ENCODE data around the gene SPAG9. TPM values are rescaled to one million over a fixed set of nuclear protein-coding genes. Genes with fewer than 3 reads are reported as not detected.

The SPAG9 gene
- total and polyA plus RNA-seq, 2 of the 8 experiments (the other 6 are each of a cell fraction or from before 2014, with no cell fraction given): 9.8 to 63.8 TPM

- no peak overlapping the region for H2BK12ac ChIP-seq (ENCODE audit: low read depth, low read length)
- H3K4ac ChIP-seq (replicated peaks; ENCODE audit: insufficient read length, low read depth, low read length): no peak overlapping the region
- no peaks in the 10 kb centered on the region for H4K20me1 ChIP-seq (replicated peaks in 1 of 2; ENCODE audit: control insufficient read depth in 1 of 2, insufficient read depth in 2 of 2, low read length in 2 of 2)
- FAIRE-seq (no peak), DNase-seq (ENCODE audit: low read depth in 1 of 2, low spot score in 2 of 2) (no peak)
- no peak overlapping the region for H3K9ac ChIP-seq (replicated peaks in 1 of 4; ENCODE audit: extremely low read depth in 1 of 4, low read depth in 3 of 4, low read length in 3 of 4)
- H3K27me3 ChIP-seq (replicated peaks in 1 of 4; ENCODE audit: control insufficient read depth in 3 of 4, extremely low read depth in 1 of 4, insufficient read depth in 3 of 4, low read length in 3 of 4): no peaks in the 10 kb centered on the region
- H3K23me2 ChIP-seq (ENCODE audit: low read depth, low read length): no peaks in the 10 kb centered on the region; the same call in 1 of the 2 replicates
- H3K18ac ChIP-seq (ENCODE audit: extremely low read depth, low read length): no peak overlapping the region
- H2BK20ac ChIP-seq (ENCODE audit: low read length): no peak overlapping the region
- no peak overlapping the region for H3K4me2 ChIP-seq (ENCODE audit: insufficient read depth in 1 of 2, low read depth in 2 of 2, low read length in 2 of 2)
- H2BK15ac ChIP-seq (ENCODE audit: low read length): no peak overlapping the region
- H2AFZ ChIP-seq (ENCODE audit: low read length): no peak overlapping the region
- no peak overlapping the region for H3K56ac ChIP-seq (replicated peaks; ENCODE audit: insufficient read length, low read depth, low read length)
- H2BK120ac ChIP-seq (replicated peaks; ENCODE audit: low read depth, low read length): no peak overlapping the region
- H4K8ac ChIP-seq (ENCODE audit: extremely low read depth, insufficient read depth, low read length): no peak overlapping the region
- POLR2A ChIA-PET (ENCODE audit: partially characterized antibody): no interaction called here
- no peak overlapping the region for H4K91ac ChIP-seq (replicated peaks; ENCODE audit: insufficient read length, low read length)
- WGBS, 2 experiments (ENCODE audit: extremely low coverage in 1 of 2, insufficient coverage in 1 of 2, insufficient read length in 1 of 2, insufficient replicate concordance in 2 of 2, low coverage in 1 of 2, low lambda C conversion rate in 2 of 2, missing lambda C conversion rate in 1 of 2): 88% methylated on average over 1 of the region's 1 CpG; no CpG with 5 or more reads in 1 of the 2 experiments
- no peak overlapping the region for H3K23ac ChIP-seq (ENCODE audit: insufficient read length)
- no peaks in the 10 kb centered on the region for H3K79me1 ChIP-seq (ENCODE audit: low read depth, low read length)
- peaks cover 0 to 5% of the 10 kb centered on the region in 2 experiments; a peak in 2 of 4 replicates for H3K79me2 ChIP-seq (ENCODE audit: control insufficient read depth in 1 of 2, insufficient read depth in 2 of 2, low read length in 2 of 2)
- peaks cover 0 to 5% (median 2%) of the 10 kb centered on the region in 4 experiments; a peak in 4 of 8 replicates for H3K36me3 ChIP-seq (ENCODE audit: control insufficient read depth in 2 of 4, insufficient read depth in 4 of 4, low read length in 3 of 4)
- H3K4me3 ChIP-seq (ENCODE audit: extremely low read depth in 1 of 4, insufficient read depth in 2 of 4, low read depth in 3 of 4, low read length in 4 of 4): no peak overlapping the region
- H2BK5ac ChIP-seq (ENCODE audit: low read depth, low read length): no peak overlapping the region
- CTCF ChIA-PET (ENCODE audit: partially characterized antibody): no interaction called here
- H3K27ac ChIP-seq (ENCODE audit: low read depth, low read length): no peak overlapping the region
- H4K5ac ChIP-seq (ENCODE audit: insufficient read length, low read depth, low read length): no peak overlapping the region
- H2AK5ac ChIP-seq (ENCODE audit: low read depth, low read length): no peak overlapping the region
- H3K14ac ChIP-seq (ENCODE audit: insufficient read length): no peak overlapping the region
- H3K4me1 ChIP-seq (replicated peaks in 1 of 4; ENCODE audit: control insufficient read depth in 3 of 4, insufficient read depth in 4 of 4, low read length in 3 of 4): no peaks in the 10 kb centered on the region
- no peaks in the 10 kb centered on the region for H3K9me3 ChIP-seq (ENCODE audit: insufficient read depth in 2 of 2, low read depth in 1 of 2, low read length in 1 of 2)
- TF ChIP-seq E2F6 (IDR thresholded peaks at IDR 0.05) (no peak), MAFK (IDR thresholded peaks at IDR 0.05; ENCODE audit: low read depth, low read length) (no peak), ATF2 (IDR thresholded peaks at IDR 0.05; ENCODE audit: low read length) (no peak), TBP (IDR thresholded peaks at IDR 0.05; ENCODE audit: low read depth, low read length) (no peak), RNF2 (IDR thresholded peaks at IDR 0.05; ENCODE audit: borderline replicate concordance, low read depth, low read length, missing control alignments, poor library complexity, severe bottlenecking) (no peak), YY1 (IDR thresholded peaks at IDR 0.05; ENCODE audit: low read depth, low read length) (no peak), TAF1 (IDR thresholded peaks at IDR 0.05; ENCODE audit: low read depth, low read length) (no peak), BCL11A (IDR thresholded peaks at IDR 0.05; ENCODE audit: low read depth in 2 of 2, low read length in 2 of 2) (no peak), CREB1 (IDR thresholded peaks at IDR 0.05) (no peak), BACH1 (IDR thresholded peaks at IDR 0.05; ENCODE audit: low read length) (no peak), JUN (IDR thresholded peaks at IDR 0.05; ENCODE audit: low read depth, low read length) (no peak), GTF2F1 (IDR thresholded peaks at IDR 0.05; ENCODE audit: borderline replicate concordance, low read depth, low read length) (no peak)
These were observed 36.7 kb downstream of the SPAG9 start for GRCh38 chr17:51083981-51084380.

Data from H1 (cell line).